GM23248 (cell line): ENCODE measurements around the gene INTS14.

ENCODE experiments used
- EZH2 ChIP-seq: fragments of 200-600 bp; sonication (generic); IDR thresholded peaks from 2 replicates; pipeline ENCODE4 v1.6.1; 2018; ENCODE audit warnings: antibody characterized with exemption, mild to moderate bottlenecking; ENCODE audit not compliant: insufficient read depth, poor library complexity, severe bottlenecking
- EZH2phosphoT487 ChIP-seq: fragments of 200-600 bp; sonication (generic); IDR thresholded peaks from 2 replicates; pipeline ENCODE4 v1.6.1; 2018; ENCODE audit warnings: antibody characterized with exemption, moderate library complexity, mild to moderate bottlenecking, low read depth; ENCODE audit not compliant: insufficient read depth

DNA sequence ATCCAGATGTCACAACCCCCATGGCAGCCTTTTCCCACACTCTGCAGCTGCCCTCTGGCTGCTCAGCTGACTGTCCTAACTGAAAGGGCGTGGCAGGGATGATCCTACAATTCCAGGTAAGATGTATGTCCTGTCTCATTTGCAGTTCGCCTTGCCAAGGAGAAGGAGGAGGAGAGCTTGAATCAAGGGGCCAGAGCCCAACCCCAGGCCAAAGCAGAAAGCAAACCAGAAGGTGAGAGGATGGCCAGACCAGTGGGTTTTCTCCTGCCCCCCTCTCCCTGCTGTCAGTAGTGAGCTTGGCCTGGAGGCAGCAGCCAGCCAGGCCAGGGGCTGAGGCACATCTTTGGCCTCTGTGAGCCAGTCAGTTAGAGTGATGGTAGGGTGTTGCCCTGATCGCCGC is 33.4 kb upstream of the INTS14 start:
- TF ChIP-seq EZH2 = no peak
- TF ChIP-seq EZH2phosphoT487 = no peak
